ENCODE measurements around the gene CCNF. TPM values are rescaled to one million over a fixed set of nuclear protein-coding genes. Genes with fewer than 3 reads are reported as not detected.

The CCNF gene
- total and polyA plus RNA-seq, 2 of the 8 experiments (the other 6 are each of a cell fraction or from before 2014, with no cell fraction given) = 15.4 to 54.3 TPM

- peak; percentile 94 to 96 for TF ChIP-seq RAD21 (IDR thresholded peaks at IDR 0.05 in 1 of 2, conservative IDR thresholded peaks at IDR 0.05 in 1 of 2; ENCODE audit: low read depth in 2 of 2, low read length in 2 of 2)
- 0 out of 2 replicates have a peak, but pooled peaks have one; percentile 25 for TF ChIP-seq YY1 (IDR thresholded peaks at IDR 0.05; ENCODE audit: low read depth, low read length)
- peak; percentile 91 to 100 (median 96) for TF ChIP-seq CTCF (IDR thresholded peaks at IDR 0.05; ENCODE audit: control extremely low read depth in 1 of 3, insufficient read depth in 1 of 3, low read depth in 1 of 3, low read length in 3 of 3)
- peak; percentile 40 for TF ChIP-seq USF2 (IDR thresholded peaks at IDR 0.05; ENCODE audit: low read length)
- TF ChIP-seq KDM5A (IDR thresholded peaks at IDR 0.05; ENCODE audit: low read length) = peak; percentile 72
- peak; percentile 67; the same call in 1 of the 2 replicates for TF ChIP-seq CREB1 (IDR thresholded peaks at IDR 0.05)
- TF ChIP-seq SIN3A (conservative IDR thresholded peaks at IDR 0.05 in 1 of 2, IDR thresholded peaks at IDR 0.05 in 1 of 2; ENCODE audit: low read depth in 1 of 2, low read length in 2 of 2) = no peak; a peak in 1 of 4 replicates
- no peak for TF ChIP-seq E2F6 (IDR thresholded peaks at IDR 0.05)
Measured at GRCh38 chr16:2500918-2501750, 71.9 kb downstream of the CCNF start (continued).
